GM23338 (cell line): Measurements from ENCODE around the gene SLC22A5. TPM values are rescaled to one million over a fixed set of nuclear protein-coding genes. Genes with fewer than 3 reads are reported as not detected.

Experiments
- ATAC-seq: fragments of 200-7000 bp; cut with Tn5 transposase; 3 replicates; pipeline ENCODE4 v1.9.1; 2020
- DNase-seq: peaks from one replicate; pipeline ENCODE4 v3.0.0-alpha.2; 2015; ENCODE audit warnings: low spot score
- H2AFZ ChIP-seq: fragments of 200-600 bp; sonication (generic); 2 replicates; pipeline ENCODE4 v1.8.0; 2016; ENCODE audit warnings: antibody characterized with exemption, mild to moderate bottlenecking, moderate library complexity
- H3F3A ChIP-seq: fragments of 200-600 bp; sonication (generic); replicated peaks from 2 replicates; pipeline ENCODE4 v1.8.0; 2017; ENCODE audit warnings: antibody characterized with exemption, mixed run types, low read depth
- H3K27ac ChIP-seq: fragments of 200-600 bp; sonication (generic); 2 replicates; pipeline ENCODE4 v1.6.1; 2016; ENCODE audit warnings: low read depth
- H3K27me3 ChIP-seq: fragments of 200-600 bp; sonication (generic); 2 replicates; pipeline ENCODE4 v1.8.0; 2016; ENCODE audit warnings: mild to moderate bottlenecking, mixed run types, moderate library complexity; ENCODE audit not compliant: insufficient read depth
- H3K36me3 ChIP-seq: fragments of 200-600 bp; sonication (generic); 2 replicates; pipeline ENCODE4 v1.8.0; 2016; ENCODE audit warnings: mild to moderate bottlenecking; ENCODE audit not compliant: insufficient read depth
- H3K4me1 ChIP-seq: fragments of 200-600 bp; sonication (generic); 2 replicates; pipeline ENCODE4 v1.8.0; 2016; ENCODE audit warnings: mild to moderate bottlenecking, moderate library complexity; ENCODE audit not compliant: insufficient read depth
- H3K4me2 ChIP-seq: fragments of 200-600 bp; sonication (generic); 2 replicates; pipeline ENCODE4 v1.7.1; 2017; ENCODE audit warnings: mixed run types
- H3K4me3 ChIP-seq: fragments of 200-600 bp; sonication (generic); 2 replicates; pipeline ENCODE4 v1.6.1; 2016; ENCODE audit warnings: mixed run types
- H3K79me2 ChIP-seq: fragments of 200-600 bp; sonication (generic); replicated peaks from 2 replicates; pipeline ENCODE4 v1.8.0; 2017; ENCODE audit warnings: mild to moderate bottlenecking; ENCODE audit not compliant: insufficient read depth
- H3K9me2 ChIP-seq: fragments of 200-600 bp; sonication (generic); 2 replicates; pipeline ENCODE4 v1.8.0; 2017; ENCODE audit not compliant: insufficient read depth
- H4K20me1 ChIP-seq: fragments of 200-600 bp; sonication (generic); replicated peaks from 2 replicates; pipeline ENCODE4 v1.8.0; 2017; ENCODE audit warnings: mild to moderate bottlenecking; ENCODE audit not compliant: insufficient read depth
- H3K27ac Mint-ChIP-seq: 2 replicates; pipeline ENCODE4 v1.8.0; 2020; ENCODE audit warnings: inconsistent platforms, mild to moderate bottlenecking, moderate library complexity, mixed read lengths
- H3K27me3 Mint-ChIP-seq: 3 replicates; pipeline ENCODE4 v1.8.0; 2022; ENCODE audit warnings: low read depth, mild to moderate bottlenecking, moderate library complexity, mixed read lengths, inconsistent platforms; ENCODE audit not compliant: insufficient read depth, poor library complexity
- H3K36me3 Mint-ChIP-seq: 3 replicates; pipeline ENCODE4 v1.8.0; 2021; ENCODE audit warnings: low read depth, mild to moderate bottlenecking, inconsistent platforms, moderate library complexity, mixed read lengths
- H3K4me1 Mint-ChIP-seq: 3 replicates; pipeline ENCODE4 v1.8.0; 2020; ENCODE audit warnings: mild to moderate bottlenecking, inconsistent platforms, mixed read lengths
- H3K4me3 Mint-ChIP-seq: 3 replicates; pipeline ENCODE4 v1.8.0; 2021; ENCODE audit warnings: moderate library complexity, mild to moderate bottlenecking, inconsistent platforms, mixed read lengths
- H3K9me3 Mint-ChIP-seq: 3 replicates; pipeline ENCODE4 v1.8.0; 2020; ENCODE audit warnings: moderate library complexity, mild to moderate bottlenecking, inconsistent platforms, mixed read lengths
- CREB1 ChIP-seq: fragments of 250-450 bp; sonication (Bioruptor Pico); IDR thresholded peaks from 2 replicates; pipeline ENCODE4 v1.5.0; 2020; ENCODE audit warnings: low read depth, mild to moderate bottlenecking, moderate library complexity
- CTCF ChIP-seq, 2 experiments: fragments of 200-600 bp in 1 of 2; sonication (generic) in 1 of 2; conservative IDR thresholded peaks; 2 replicates each; pipeline versions ENCODE4 v1.5.1 to v1.6.1; 2016 to 2017; ENCODE audit warnings: antibody characterized with exemption in 2 of 2, low read depth in 2 of 2, mild to moderate bottlenecking in 2 of 2, moderate library complexity in 1 of 2
- ETS1 ChIP-seq: IDR thresholded peaks from 2 replicates; pipeline ENCODE4 v1.6.1; 2016; ENCODE audit warnings: antibody characterized with exemption
- EZH2 ChIP-seq: fragments of 200-600 bp; sonication (generic); IDR thresholded peaks from one replicate; pipeline ENCODE4 v1.8.0; 2017; ENCODE audit warnings: antibody characterized with exemption, mild to moderate bottlenecking, low read depth; ENCODE audit not compliant: unreplicated experiment
- EZH2phosphoT487 ChIP-seq: fragments of 200-600 bp; sonication (generic); IDR thresholded peaks from one replicate; pipeline ENCODE4 v1.8.1; 2018; ENCODE audit warnings: antibody characterized with exemption; ENCODE audit not compliant: unreplicated experiment
- NANOG ChIP-seq: IDR thresholded peaks from 2 replicates; pipeline ENCODE4 v1.6.1; 2016; ENCODE audit warnings: antibody characterized with exemption, borderline replicate concordance
- STAT1 ChIP-seq: IDR thresholded peaks from one replicate; pipeline ENCODE4 v1.6.1; 2016; ENCODE audit warnings: antibody characterized with exemption; ENCODE audit not compliant: unreplicated experiment
- ZNF331 ChIP-seq: fragments of 250-450 bp; sonication (Bioruptor Pico); IDR thresholded peaks from 2 replicates; pipeline ENCODE4 v1.5.0; 2020; ENCODE audit warnings: low read depth, mild to moderate bottlenecking, moderate library complexity
- ZNF462 ChIP-seq: fragments of 250-450 bp; sonication (Bioruptor Pico); IDR thresholded peaks from 2 replicates; pipeline ENCODE4 v1.5.0; 2020; ENCODE audit warnings: mild to moderate bottlenecking, moderate library complexity
- polyA plus RNA-seq: library from polyadenylated mRNA; unstranded; fragments of >200 nt; fragmentation: Nextera tagmentation; extraction: Ambion mirVana; gene quantifications from 2 replicates; pipeline ENCODE4 v1.2.1, GENCODE V29; 2016
- total RNA-seq: library from RNA; depleted of rRNA; stranded (reverse); fragments of >200 nt; shearing (Covaris generic); gene quantifications from 2 replicates; pipeline ENCODE4 v1.2.3, GENCODE V29; 2014

The SLC22A5 gene
- total and polyA plus RNA-seq, 2 experiments from 2014 or later: 1.9 to 2.4 TPM

- ATAC-seq: no peak
- Mint-ChIP-seq H3K27ac (no peak overlapping the region), H3K4me3 (no peak overlapping the region), H3K4me1 (peaks cover 18% of the 10 kb centered on the region), H3K27me3 (peaks cover 2% of the 10 kb centered on the region), H3K36me3 (no peaks in the 10 kb centered on the region), H3K9me3 (no peaks in the 10 kb centered on the region)
- Histone ChIP-seq H2AFZ (peak overlapping the region; percentile 38), H4K20me1 (no peaks in the 10 kb centered on the region), H3K36me3 (no peaks in the 10 kb centered on the region), H3K27ac (no peak overlapping the region), H3K4me3 (no peak overlapping the region), H3K79me2 (no peaks in the 10 kb centered on the region), H3F3A (no peaks in the 10 kb centered on the region), H3K4me1 (peaks cover 7% of the 10 kb centered on the region), H3K27me3 (no peaks in the 10 kb centered on the region), H3K4me2 (no peak overlapping the region), H3K9me2 (no peaks in the 10 kb centered on the region)
- TF ChIP-seq CREB1 (CRISPR knock-in tag) (no peak), STAT1 (no peak), NANOG (no peak)
- no peak for DNase-seq
Observed at GRCh38 chr5:132425975-132426524, 56.5 kb downstream of the SLC22A5 start.

- peaks cover 18% of the 10 kb centered on the region for H3K4me1 Mint-ChIP-seq
- Histone ChIP-seq H3K9me2 (no peaks in the 10 kb centered on the region), H3K36me3 (no peaks in the 10 kb centered on the region), H3K4me2 (no peak overlapping the region), H3K4me1 (peaks cover 7% of the 10 kb centered on the region), H2AFZ (peak overlapping the region; percentile 38), H3F3A (no peaks in the 10 kb centered on the region), H3K79me2 (no peaks in the 10 kb centered on the region), H3K27me3 (no peaks in the 10 kb centered on the region), H4K20me1 (no peaks in the 10 kb centered on the region), H3K27ac (0 out of 2 replicates have a peak overlapping the region, but pooled peaks have one; percentile 4), H3K4me3 (no peak overlapping the region)
- peak; percentile 89 for ATAC-seq
- H3K27me3 Mint-ChIP-seq: peaks cover under 1% of the 10 kb centered on the region
- no peaks in the 10 kb centered on the region for H3K9me3 Mint-ChIP-seq
- DNase-seq: peak; percentile 73
- no peak overlapping the region for H3K4me3 Mint-ChIP-seq
- H3K27ac Mint-ChIP-seq: no peak overlapping the region
- H3K36me3 Mint-ChIP-seq: no peaks in the 10 kb centered on the region
- TF ChIP-seq EZH2 (no peak), EZH2phosphoT487 (no peak), CTCF (conservative IDR thresholded peaks at IDR 0.05; ENCODE audit: low read depth in 2 of 2) (peak; percentile 33 to 62; a peak in 3 of 4 replicates), ZNF462 (CRISPR knock-in tag) (no peak), STAT1 (no peak), CREB1 (CRISPR knock-in tag) (no peak), ETS1 (no peak), ZNF331 (no peak)
Observed at GRCh38 chr5:132426525-132427138, 57.1 kb downstream of the SLC22A5 start.
